Measurements from ENCODE around the gene FOXL2. TPM values are rescaled to one million over a fixed set of nuclear protein-coding genes. Genes with fewer than 3 reads are reported as not detected.

Gene FOXL2
- total and polyA plus RNA-seq, 2 of the 4 experiments (the other 2 are of a cell fraction), result 0.07 TPM; not detected in 1

- 3% methylated on average over 16 of the region's 27 CpGs; no CpG with 5 or more reads in 1 of the 2 experiments for WGBS, 2 experiments (ENCODE audit: extremely low coverage in 2 of 2, insufficient read length in 1 of 2)
- intact Hi-C loops (cut with micrococcal nuclease), result no loop called here
- ATAC-seq (ENCODE audit: low read depth), result no peak
Observed at GRCh38 chr3:138949445-138950005, 2.6 kb upstream of the FOXL2 start.

More at GRCh38 chr3:138949445-138950005, 2.6 kb upstream of the FOXL2 start:
- Histone ChIP-seq H4K5ac (ENCODE audit: low read depth, low read length) (no peak overlapping the region), H3K9ac (ENCODE audit: low read depth, low read length) (no peak overlapping the region), H2AFZ (replicated peaks; ENCODE audit: low read length, poor library complexity) (peak overlapping the region; percentile 81), H3K14ac (replicated peaks; ENCODE audit: low read depth, low read length) (no peak overlapping the region), H2BK20ac (ENCODE audit: low read depth, low read length) (no peak overlapping the region), H3K4me2 (ENCODE audit: low read depth, low read length) (peak overlapping the region; percentile 64; the same call in 1 of the 2 replicates), H2BK15ac (ENCODE audit: low read depth, low read length) (no peak overlapping the region), H2BK120ac (ENCODE audit: low read depth, low read length) (no peak overlapping the region), H4K20me1 (ENCODE audit: insufficient read depth, low read length) (peaks cover 6% of the 10 kb centered on the region), H3K79me1 (ENCODE audit: low read depth in 1 of 2, low read length in 2 of 2) (no peaks in the 10 kb centered on the region), H3K18ac (ENCODE audit: low read depth, low read length) (no peak overlapping the region), H3K23ac (ENCODE audit: low read depth, low read length) (no peak overlapping the region), H3K9me1 (ENCODE audit: insufficient read depth, low read length) (0 out of 2 replicates have a peak, but pooled peaks cover 3% of the 10 kb centered on the region), H2AK9ac (replicated peaks; ENCODE audit: low read depth, low read length, poor library complexity) (no peak overlapping the region), H4K8ac (ENCODE audit: low read depth in 2 of 2, low read length in 2 of 2) (no peak overlapping the region), H3K27ac (ENCODE audit: insufficient read depth, low read length) (no peak overlapping the region), H4K91ac (ENCODE audit: insufficient read depth, low read depth, low read length) (no peak overlapping the region), H3K4me1 (ENCODE audit: control insufficient read depth, insufficient read depth, low read length) (peaks cover 2% of the 10 kb centered on the region; the same call in 1 of the 2 replicates), H3K4me3 (ENCODE audit: insufficient read depth, low read depth, low read length) (no peak overlapping the region), H3K56ac (ENCODE audit: extremely low read depth, insufficient read depth, low read length) (no peak overlapping the region), H2BK5ac (ENCODE audit: low read depth, low read length, poor library complexity, severe bottlenecking) (no peak overlapping the region), H3K36me3 (ENCODE audit: control insufficient read depth, insufficient read depth, low read length) (no peaks in the 10 kb centered on the region), H3K27me3 (ENCODE audit: control insufficient read depth, insufficient read depth, low read length) (peaks cover 79% of the 10 kb centered on the region), H3K9me3 (ENCODE audit: control insufficient read depth, insufficient read depth, low read length) (peaks cover 2% of the 10 kb centered on the region; the same call in 1 of the 2 replicates), H3K4ac (ENCODE audit: low read depth, low read length) (no peak overlapping the region), H2AK5ac (ENCODE audit: low read depth, low read length) (no peak overlapping the region)
- POLR2A ChIA-PET (ENCODE audit: unreplicated experiment), result no interaction called here
- dilution Hi-C loops (cut with HindIII; ENCODE audit: low sequenced_read_pairs, unreplicated experiment), result no loop called here
- in situ Hi-C loops (cut with MboI; ENCODE audit: low sequenced_read_pairs), result no loop called here
- CTCF ChIA-PET, result interaction anchor here (0.5 to 2.7 kb wide), 4 partner anchors 14 to 270 kb away, joined by 3 to 8 read pairs (median 3); no protein-coding TSS in a partner anchor
- no peak for TF ChIP-seq CHD1 (IDR thresholded peaks at IDR 0.05; ENCODE audit: low read depth, low read length)
- TF ChIP-seq MAZ (IDR thresholded peaks at IDR 0.05; ENCODE audit: borderline replicate concordance, low read depth, low read length), result no peak
- TF ChIP-seq SMC3 (IDR thresholded peaks at IDR 0.05; ENCODE audit: low read depth, low read length), result no peak
- TF ChIP-seq RCOR1 (IDR thresholded peaks at IDR 0.05; ENCODE audit: insufficient replicate concordance, low read length), result no peak
- TF ChIP-seq NFE2L2 (IDR thresholded peaks at IDR 0.05; ENCODE audit: low read depth, low read length), result no peak
- TF ChIP-seq USF2 (IDR thresholded peaks at IDR 0.05; ENCODE audit: low read depth, low read length), result no peak
- TF ChIP-seq FOS (IDR thresholded peaks at IDR 0.05; ENCODE audit: low read depth, low read length), result no peak
- TF ChIP-seq CEBPB (IDR thresholded peaks at IDR 0.05; ENCODE audit: low read depth, low read length), result no peak
- no peak for TF ChIP-seq POLR2A (IDR thresholded peaks at IDR 0.05; ENCODE audit: low read depth, low read length)
- no peak for TF ChIP-seq RAD21 (IDR thresholded peaks at IDR 0.05; ENCODE audit: low read length)
- TF ChIP-seq BHLHE40 (IDR thresholded peaks at IDR 0.05; ENCODE audit: low read depth, low read length), result no peak
- no peak for TF ChIP-seq MXI1 (IDR thresholded peaks at IDR 0.05; ENCODE audit: borderline replicate concordance, low read depth, low read length)
- no peak for TF ChIP-seq ELK1 (IDR thresholded peaks at IDR 0.05; ENCODE audit: borderline replicate concordance, low read depth, low read length)
- no peak for DNase-seq
- BruUV-seq (replicated peaks), result no TSS peak
